GF-D8 (cell line): ENCODE measurements around the gene KIF12.

Experiments used
- DNase-seq: peaks from one replicate; lab custom pipeline; 2025; lab: John Stamatoyannopoulos, UW

The KIF12 gene

DNA sequence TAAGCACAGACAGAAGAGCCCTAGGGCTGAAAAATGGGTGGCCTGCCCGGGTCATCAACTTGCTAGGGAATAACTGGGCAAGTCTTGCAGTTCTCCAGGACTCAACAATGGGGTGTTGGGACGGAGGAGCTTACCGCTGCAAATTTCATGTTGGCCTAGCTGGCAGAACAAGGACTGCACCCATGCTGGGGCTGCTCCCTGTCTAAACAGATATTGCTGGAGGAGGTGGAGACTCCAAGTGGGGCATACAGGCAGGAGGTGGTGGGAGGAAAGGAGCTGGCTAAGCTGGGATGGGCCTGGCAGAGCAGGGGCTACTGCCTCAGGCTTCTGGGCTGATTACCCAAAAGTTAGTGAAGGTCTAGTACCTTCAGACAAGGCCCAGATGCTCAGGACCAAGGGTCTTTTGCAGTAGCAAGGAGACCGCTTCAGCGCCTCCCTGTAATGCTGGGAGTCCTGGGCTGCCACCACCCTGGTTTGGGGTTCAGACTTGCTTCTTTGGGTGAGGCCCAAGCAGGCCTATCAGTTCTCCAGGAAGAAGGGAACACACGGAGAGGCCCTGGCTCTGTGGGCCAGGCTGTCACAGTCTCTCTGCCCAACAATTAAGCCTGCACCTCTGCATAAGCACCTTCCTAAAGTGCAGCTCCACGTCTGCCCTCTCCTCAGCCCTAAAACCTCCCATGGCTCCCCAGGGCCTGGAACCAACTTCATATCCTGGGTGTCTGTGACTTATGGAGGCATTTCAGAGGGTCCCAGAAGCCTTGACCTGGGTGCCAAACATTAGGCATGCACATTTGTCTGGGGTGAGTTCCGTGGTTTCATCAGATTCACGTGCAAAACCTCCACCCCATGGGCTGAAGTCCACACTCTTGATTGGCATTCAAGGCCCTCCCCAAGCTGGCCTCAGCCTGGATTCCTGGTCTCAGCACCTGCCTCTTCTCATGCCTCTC lies 24.2 kb upstream of the KIF12 start:
- no peak for DNase-seq

DNA sequence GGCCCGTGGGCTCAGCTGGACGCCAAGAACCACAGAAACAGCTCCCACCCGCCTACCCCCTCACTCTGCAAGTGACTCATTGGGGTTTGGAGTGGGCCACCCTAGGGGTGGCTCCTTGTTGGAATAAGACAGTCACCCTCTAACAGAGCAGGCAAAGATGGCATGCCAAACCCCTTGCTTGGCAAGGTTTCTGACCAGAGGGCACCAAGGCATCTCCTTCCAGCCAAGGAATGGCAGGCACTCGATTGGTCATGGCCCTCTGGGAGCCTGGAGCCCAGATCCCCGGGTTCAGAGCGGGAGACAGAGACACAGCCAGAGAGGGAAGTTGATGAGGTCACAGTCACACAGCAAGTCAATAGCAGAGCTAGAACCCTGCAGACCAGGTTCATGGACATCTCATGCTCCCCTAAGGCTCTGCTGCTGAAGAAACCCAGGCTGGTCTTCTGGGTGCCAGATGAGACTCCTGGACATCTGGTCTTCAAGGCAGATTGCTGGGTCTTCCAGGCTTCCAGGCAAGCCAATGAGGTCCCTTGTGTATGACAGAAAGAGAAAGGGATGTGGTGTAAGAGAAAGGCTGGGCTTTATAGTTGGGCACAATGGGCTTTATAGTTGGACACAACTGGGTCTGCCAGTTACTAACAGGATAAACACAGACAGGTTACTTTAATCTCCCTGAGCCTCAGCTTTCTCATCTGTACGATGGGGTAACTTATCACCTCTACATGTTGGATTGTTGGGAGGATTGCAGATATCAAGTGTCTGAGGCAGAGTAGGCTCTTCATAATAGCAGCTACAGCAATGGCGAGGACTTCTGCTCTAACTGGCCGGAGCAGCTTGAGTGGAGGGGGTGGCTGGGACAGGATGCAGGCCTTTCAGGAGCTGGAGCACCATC lies 23.3 kb upstream of the KIF12 start:
- DNase-seq: no peak

DNA sequence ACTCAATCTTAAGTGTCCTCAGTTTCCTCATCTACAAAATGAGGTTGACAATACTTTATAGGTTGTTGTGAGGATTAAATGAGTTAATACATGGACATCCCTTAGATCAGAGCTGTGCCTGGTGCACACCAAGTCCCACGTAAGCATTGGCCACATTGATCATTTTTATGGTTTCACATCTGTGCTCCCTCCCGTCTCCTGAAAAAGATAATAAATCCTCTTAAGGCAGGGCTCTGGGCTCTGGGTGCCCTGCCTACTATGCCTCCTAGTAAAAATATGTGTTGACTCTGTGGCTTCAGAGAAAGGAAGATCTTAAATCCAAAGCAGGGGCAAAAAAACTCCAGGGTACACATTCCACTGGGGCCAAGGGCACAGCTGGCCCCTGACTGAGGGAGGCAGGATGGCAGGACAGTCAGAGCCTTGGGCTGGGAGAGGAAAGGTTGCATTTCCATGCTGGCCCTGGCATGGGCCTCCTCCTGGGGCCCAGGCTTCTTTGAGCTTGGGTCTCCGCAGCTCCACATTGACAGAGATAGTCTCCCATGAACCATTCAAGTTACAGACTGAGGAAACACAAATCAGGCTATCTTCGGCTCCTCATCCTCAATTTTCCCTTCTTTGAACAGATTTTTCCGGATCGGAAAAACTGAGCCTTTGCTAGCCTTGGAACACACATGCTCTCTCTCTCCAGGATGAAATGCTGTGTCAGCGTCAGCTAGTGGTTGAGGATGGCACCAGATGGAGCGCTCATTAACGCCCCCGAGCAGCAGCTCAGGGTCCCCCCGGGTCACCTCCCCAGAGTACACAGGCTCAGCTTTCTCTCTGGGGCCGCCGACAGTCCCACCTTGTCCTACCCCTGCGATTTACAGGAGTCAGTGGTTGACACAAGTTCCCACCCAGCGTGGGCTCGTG lies 22.4 kb upstream of the KIF12 start:
- no peak for DNase-seq

DNA sequence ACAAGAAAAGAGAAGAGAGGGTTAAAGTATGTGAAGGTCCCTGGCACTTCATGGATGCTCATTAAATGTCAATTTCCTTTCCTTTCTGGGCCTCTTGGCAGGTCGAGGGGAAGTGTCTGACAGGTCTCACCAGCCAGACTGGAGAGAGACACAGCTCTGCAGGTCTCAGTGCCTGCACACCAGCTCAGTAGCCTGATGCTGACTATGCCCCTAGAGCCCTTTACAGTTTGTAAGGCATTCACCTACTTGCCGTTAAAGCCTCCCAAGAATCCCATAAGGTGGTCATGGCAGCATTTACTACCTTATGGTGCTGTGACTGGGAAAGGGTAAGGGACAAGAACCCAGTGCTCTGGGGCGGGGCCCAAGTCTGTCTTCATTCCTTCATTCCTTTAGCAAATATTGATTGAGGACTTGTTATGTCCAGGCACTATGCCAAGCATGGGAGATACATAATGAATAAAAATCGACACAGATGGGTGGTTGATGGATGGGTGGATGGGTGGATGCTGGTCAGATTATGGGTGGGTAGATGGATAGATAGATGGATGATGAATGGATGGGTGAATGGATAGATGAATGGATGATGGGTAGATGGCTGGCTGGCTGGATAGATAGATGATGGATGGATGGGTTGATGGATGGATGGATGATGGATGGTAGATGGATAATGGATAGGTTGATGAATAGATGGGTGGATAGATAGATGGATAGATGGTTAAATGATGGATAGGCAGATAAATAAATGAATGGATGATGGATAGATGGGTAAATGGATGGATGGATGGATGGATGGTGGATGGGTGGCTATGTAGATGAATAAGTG lies 21.3 kb upstream of the KIF12 start:
- DNase-seq: no peak

DNA sequence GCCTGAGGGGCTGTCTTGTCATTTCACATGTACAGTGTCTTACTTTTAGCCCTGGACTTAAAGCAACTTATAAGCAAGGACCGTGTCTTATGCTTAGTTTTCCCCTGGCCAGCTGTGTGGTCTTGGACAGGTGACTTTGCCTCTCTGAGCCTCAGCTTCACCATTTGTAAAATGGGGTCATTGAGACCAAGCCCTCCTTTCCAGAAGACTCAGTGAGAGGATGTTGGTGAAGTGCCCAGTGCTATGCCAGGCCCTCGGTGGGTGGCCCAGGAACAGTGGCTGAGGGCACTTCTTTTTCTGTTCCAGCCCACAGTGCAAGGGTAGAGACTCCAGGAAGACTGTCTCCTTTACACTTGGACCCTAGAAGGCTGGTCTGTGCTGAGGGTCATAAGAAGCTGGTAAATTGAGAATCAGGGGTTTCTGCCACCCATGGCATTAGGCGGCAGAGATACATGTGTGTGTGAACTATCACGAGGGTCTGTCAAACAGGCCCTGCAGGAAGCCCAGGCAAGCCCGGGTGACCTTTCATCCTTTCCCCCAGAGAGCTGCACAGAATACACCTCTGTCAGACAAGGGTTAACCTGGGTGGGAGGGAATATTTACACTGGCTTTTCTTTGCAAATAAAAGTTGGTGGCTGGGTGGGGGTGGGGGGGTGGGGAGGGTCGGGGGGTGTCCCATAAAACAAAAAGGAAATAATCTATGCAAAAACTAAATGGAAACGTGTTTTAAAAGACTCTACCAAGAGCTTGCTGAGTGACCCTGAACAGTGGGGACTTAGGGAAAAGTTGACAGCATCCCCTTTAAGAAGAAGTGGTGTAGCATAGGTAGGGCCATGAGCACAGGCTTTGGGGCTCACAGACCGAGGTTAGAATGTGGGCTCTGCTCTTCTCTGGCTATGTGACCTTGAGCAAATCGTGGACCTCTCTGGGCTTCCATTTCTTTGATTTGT lies 20.4 kb upstream of the KIF12 start:
- no peak for DNase-seq

DNA sequence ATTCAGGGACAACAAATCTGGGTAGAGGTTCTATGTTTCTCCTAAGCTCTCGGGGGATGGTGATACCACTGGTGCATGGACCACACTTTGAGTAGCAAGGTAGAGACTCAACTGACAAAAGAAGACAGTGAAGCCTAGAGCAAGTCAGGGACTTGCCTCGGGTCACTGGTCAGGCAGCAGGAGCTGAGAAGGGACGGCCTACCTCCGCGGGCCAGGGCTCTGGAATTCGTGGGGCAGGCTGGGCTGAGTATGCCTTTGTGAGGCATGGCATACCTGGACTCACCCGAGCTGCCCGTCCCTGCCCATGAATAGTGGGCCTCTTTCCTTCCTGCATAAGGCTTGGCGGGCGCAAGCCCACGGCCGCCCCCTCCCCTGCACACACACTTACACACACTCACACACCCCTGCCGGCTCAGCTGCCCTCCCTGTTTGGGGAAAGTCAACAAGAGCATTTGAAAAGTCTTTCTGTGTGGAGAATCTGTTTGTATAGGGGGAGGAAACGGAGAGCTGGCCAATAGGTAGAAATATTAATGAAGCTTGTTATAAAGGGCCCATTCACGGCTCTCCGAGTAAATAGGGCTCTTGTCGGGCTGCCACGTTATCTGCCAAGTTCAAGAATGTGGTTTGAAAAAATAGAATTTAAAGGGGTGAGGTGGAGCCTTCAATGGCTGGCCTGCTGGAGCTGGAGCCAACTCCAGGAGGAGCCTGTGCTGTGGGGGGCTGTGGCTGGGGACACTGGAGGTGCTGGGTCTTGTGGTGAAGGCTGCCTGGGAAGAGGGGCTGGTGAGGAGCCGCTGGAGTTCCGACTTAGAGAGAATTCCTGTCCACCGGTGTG lies 19.1 kb upstream of the KIF12 start:
- DNase-seq: no peak

DNA sequence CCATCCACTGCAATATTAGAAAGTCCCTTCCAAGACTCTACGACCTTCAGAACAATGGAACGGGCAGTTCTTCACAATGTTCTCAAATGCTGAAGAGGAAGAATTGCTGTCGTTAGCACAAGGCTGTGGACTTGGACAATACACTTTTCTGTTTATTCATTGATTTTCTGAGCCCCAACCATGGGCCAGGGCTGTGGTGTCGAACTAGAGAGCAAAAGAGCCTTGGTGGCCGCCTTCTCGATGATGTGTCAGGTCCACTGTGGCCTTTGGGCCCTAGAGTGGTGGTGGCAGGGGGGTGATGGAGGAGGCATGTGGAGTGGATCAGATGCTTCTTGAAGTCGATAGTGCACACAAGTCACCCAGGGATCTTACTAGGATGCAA lies 18.5 kb upstream of the KIF12 start:
- DNase-seq: no peak

DNA sequence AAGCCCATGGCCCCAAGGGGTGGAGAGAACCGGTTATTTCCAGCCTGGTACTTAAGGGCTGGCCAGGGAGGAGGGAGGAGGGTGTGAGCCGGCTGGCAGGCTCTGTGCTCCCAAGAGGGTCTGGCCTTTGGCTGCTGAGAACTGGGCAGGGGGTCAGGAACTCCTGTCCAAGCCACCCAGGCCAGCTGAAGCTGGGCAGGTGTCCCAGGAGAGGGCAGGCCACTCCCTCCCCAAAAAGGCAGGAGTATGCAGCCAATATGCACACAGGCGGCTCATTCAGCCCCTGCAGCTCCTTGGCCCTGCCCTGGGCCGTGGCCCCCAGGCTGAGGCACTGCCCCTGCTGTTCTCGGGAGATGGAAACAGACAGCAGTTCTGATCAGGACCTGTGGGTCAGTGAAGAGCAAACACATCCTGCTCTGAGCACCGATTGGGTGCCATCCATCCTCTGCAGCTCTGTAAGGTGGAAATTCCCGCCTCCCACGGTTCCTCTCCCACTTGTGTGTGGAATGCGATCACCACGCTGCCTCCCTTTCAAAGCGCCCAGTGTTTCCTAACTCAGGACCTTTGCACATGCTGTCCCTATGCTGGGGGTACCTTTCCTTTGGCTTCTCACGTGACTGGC lies 17.1 kb upstream of the KIF12 start:
- no peak for DNase-seq

DNA sequence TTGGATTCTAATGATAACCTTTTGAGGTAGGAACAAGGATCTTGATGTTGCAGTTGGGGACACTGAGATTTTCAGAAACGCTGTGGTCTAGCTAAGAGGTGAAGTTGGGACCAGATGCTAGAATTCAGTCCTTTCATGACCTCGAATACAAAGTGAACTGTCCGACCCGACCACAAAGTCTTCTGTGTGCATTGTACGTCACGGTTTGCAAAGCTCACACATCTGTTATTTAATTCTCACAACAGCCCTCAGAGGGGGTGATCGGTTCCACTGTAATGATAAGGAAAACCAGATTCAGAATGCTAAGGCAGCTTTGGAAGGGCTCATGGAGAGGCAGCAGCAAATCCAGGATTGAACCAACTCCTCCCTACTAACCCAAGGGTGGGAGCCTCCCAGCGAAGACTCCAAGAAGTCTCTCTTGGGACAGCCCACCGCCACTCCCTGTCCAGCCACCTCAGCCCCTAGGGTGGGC lies 16.6 kb upstream of the KIF12 start:
- no peak for DNase-seq

DNA sequence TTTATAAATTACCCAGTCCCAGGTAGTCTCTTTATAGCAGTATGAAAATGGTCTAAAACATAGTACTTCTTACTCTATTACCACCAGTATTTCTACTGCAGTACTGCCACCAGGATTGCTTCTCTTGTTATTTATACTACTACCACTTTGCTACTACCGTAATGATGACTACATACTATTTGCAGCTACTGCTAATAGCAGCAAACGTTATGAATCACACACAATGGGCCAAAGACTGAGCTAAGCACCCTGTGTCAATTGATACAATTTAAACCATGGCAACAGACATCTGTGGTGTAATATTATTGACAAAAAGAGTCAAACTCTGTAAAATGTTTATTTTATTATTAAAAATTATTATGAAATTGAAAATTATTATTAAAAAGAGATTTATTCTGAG lies 15.3 kb upstream of the KIF12 start:
- DNase-seq: no peak

DNA sequence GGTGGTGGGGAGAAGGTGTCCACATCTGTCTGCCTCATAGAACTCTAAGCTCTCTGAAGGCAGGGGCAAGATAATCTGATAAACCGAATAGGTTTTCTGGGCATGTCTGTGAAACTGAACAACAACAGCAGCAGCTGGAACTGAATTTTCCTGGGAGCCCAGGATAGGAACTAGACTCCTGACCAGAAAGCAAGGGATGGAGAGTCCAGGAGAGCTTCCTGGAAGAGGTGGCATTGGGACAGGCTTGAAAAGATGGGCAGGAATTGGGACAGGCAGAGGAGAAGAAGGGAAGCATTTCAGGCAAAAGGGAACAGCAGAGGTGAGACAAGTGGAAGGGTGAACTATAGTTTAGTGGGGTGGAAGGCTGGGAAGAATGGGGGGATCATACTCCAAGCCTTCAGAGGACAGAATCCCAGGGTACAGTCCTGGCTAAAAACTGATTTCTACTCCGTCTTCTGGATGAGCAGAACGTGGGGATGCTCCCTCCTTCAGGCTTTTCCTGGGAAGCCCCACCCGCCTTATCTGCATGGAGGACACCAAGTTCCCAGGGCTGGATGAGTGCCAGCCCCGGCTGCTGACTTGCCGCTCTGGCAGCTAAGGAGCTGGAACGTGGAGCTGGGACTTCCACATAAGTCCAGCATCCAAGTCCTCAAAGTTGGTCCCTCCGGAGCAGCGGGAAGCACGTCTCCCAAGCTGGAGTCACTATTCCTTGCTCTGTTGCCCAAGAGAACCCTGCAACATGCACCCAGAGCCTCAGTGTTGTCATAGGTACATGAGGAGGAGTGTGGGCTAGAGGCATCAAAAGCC lies 13.9 kb upstream of the KIF12 start:
- DNase-seq: no peak

DNA sequence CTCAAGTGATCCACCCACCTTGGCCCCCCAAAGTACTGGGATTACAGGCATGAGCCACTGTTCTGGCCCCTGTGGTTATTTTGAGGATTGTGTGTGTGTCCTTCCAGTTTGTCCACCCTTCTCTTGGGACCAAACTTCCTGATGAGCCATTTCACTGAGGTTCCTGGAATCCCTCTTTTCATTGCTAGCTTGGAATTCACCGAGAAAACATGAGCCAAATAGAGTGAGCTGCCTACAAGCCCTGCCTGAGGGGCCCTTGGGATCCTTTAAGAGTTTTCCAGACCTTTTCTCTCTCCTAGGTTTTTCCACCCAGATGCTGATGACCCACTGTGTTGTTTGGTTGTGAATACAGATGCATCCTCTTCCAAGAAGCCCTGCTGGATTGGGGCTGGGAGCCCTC lies 13.2 kb upstream of the KIF12 start:
- DNase-seq: no peak

DNA sequence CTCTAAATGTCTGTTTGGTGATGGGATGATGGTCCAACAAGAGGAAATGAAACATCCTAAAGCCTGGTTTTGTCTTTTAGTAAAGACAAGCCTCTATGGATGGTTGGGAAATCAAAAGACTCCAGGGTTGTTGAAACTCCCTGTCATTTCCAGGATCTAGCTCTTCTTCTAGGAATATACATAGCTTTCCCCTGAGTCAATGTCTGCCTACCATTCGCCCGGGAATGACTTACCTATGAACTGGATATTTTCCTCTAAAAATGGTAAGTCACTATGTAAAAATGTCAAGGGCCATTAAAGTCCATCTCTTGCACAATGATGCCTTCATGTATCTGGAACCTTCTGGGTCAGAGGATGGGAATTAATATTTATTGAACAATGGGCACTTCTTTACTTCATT lies 11.1 kb upstream of the KIF12 start:
- no peak for DNase-seq

DNA sequence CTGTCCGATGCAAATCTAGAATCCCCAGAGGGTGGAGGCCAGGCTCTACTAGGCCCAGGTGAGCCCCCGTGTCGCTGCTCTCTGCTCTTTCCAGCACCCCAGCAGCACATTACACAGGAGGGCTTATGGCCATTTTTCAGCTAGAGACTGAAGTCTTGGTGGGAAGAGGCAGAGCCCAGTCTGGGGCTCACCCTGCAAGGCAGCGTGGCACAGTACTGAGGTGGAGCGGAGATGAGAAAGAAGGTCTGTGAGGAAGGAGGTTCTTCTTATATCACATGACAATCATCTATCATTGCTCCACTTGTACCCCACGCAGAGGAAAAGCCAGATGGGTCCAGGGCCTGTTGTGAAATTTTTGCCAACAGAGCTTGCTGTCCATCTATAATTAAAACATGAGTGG lies 10.0 kb upstream of the KIF12 start:
- DNase-seq: no peak

DNA sequence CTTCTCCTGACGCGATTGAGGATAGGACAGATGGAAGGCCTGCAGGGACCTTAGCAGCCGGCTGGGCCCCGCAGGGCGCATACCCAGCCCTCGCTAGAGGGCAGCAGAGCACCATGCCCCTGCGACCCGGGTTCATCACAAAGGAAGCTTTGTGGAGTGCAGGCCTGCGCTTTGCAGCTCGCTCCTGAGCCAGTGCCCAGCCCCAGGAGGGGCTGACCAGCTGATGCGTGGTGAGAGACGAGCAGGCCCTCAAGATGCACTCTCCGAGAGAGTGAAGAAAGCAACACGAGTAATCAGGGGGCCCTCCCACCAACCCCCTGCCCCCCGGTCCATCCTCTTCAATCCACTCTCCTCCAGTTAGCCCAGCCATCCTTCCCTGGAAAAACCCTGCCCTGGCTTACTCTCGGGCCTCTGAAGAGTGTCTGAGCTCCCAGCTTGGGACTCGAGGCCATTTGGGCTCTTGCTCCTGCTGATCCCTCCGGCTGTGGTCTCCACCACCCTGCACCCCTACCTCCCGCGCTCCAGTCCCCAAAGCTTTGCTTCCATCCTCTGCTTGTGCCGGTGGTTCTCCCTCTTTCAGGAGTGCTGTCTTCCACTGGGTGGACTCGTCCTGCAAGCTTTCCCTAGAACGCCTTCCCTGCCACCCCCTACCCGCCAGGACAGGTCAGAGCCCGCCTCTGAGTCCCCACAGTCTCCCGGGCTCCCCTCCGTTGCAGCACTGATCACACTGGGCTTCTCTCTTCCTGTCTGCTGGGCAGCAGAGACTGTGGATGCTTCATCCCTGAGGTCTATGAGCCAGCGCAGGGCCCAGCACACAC lies 9.1 kb upstream of the KIF12 start:
- DNase-seq: no peak

DNA sequence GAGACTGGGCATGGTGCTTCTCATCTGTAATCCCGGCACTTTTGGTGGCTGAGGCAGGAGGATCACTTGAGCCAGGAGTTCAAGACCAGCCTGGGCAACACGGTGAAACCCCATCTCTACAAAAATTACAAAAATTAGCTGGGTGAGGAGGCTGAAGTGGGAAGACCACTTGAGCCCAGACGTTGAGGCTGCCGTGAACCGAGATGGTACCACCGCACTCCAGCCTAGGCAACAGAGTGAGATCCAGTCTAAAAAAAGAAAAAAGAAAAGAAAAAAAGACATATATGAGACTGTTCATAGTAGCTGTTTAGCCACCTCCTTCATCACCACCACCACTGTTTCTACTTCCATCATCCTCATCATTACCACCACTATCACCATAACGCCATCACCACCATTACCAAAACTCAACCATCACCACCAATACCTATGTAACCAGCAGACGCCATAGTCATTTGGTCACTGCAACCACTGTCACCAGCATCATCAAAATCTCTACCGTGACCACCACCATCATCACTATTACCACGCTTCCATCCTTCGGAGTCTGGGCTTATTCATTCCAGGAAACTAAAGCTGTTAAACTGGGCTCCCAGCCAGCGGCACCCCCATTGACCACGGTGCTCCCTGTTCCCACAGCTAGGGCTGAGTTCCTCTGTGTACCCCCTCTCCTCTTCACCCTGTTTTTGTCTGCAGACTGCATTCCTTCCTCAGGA lies 8.4 kb upstream of the KIF12 start:
- no peak for DNase-seq
